PFSK-1 (cell line): ENCODE data around the gene HDAC4.

Experiments
- FOXP2 ChIP-seq: optimal IDR thresholded peaks from 2 replicates; pipeline ENCODE3; 2011; ENCODE audit warnings: borderline replicate concordance, control low read depth, inconsistent platforms; ENCODE audit not compliant: insufficient read depth; ENCODE audit errors: extremely low read length, extremely low read depth
- POLR2AphosphoS5 ChIP-seq: IDR thresholded peaks from 2 replicates; pipeline ENCODE4 v1.6.1; 2012; ENCODE audit warnings: low read depth, mild to moderate bottlenecking, control low read depth, low read length, moderate library complexity
- REST ChIP-seq, 2 experiments: IDR thresholded peaks; 2 replicates each; pipeline versions ENCODE4 v1.6.1 to v1.8.0; 2011 to 2012; ENCODE audit warnings: low read depth in 2 of 2, low read length in 2 of 2, control low read depth in 1 of 2, inconsistent platforms in 1 of 2, mild to moderate bottlenecking in 1 of 2, moderate library complexity in 1 of 2; ENCODE audit not compliant: insufficient read depth in 1 of 2
- SIN3A ChIP-seq: IDR thresholded peaks from 2 replicates; pipeline ENCODE4 v1.6.1; 2012; ENCODE audit warnings: mild to moderate bottlenecking, low read length, moderate library complexity, borderline replicate concordance; ENCODE audit not compliant: insufficient read depth
- TAF1 ChIP-seq: IDR thresholded peaks from 2 replicates; pipeline ENCODE4 v1.6.1; 2012; ENCODE audit warnings: low read length, control low read depth, borderline replicate concordance; ENCODE audit not compliant: insufficient read depth

HDAC4 gene

GRCh38 chr2:239101807-239102206, 299.0 kb downstream of the HDAC4 start:
- TF ChIP-seq POLR2AphosphoS5 (no peak), SIN3A (no peak), REST (IDR thresholded peaks at IDR 0.05; ENCODE audit: insufficient read depth in 1 of 2, low read depth in 2 of 2, low read length in 2 of 2) (no peak), TAF1 (no peak), FOXP2 (no peak)

GRCh38 chr2:239101071-239101470, 299.7 kb downstream of the HDAC4 start:
- TF ChIP-seq REST (IDR thresholded peaks at IDR 0.05; ENCODE audit: insufficient read depth in 1 of 2, low read depth in 2 of 2, low read length in 2 of 2), result no peak
- TF ChIP-seq FOXP2, result no peak
- TF ChIP-seq POLR2AphosphoS5, result no peak
- TF ChIP-seq TAF1, result no peak
- TF ChIP-seq SIN3A, result no peak

GRCh38 chr2:239099474-239099873, 301.3 kb downstream of the HDAC4 start:
- TF ChIP-seq TAF1 (no peak), FOXP2 (no peak), POLR2AphosphoS5 (no peak), REST (IDR thresholded peaks at IDR 0.05; ENCODE audit: insufficient read depth in 1 of 2, low read depth in 2 of 2, low read length in 2 of 2) (no peak), SIN3A (no peak)

- TF ChIP-seq REST (IDR thresholded peaks at IDR 0.05; ENCODE audit: insufficient read depth in 1 of 2, low read depth in 2 of 2, low read length in 2 of 2), result no peak
- TF ChIP-seq FOXP2, result no peak
- TF ChIP-seq POLR2AphosphoS5, result no peak
- no peak for TF ChIP-seq SIN3A
- TF ChIP-seq TAF1, result no peak
These were observed 302.4 kb downstream of the HDAC4 start for GRCh38 chr2:239098288-239098970.

GRCh38 chr2:239097428-239097696, 303.5 kb downstream of the HDAC4 start:
- TF ChIP-seq SIN3A (no peak), POLR2AphosphoS5 (no peak), REST (IDR thresholded peaks at IDR 0.05; ENCODE audit: insufficient read depth in 1 of 2, low read depth in 2 of 2, low read length in 2 of 2) (no peak), FOXP2 (no peak), TAF1 (no peak)
